CD14-positive monocyte (primary cell): ENCODE data around the gene NMU. TPM values are rescaled to one million over a fixed set of nuclear protein-coding genes. Genes with fewer than 3 reads are reported as not detected.
A peak's percentile ranks its signal among the peaks of the same experiment; 100 is the strongest.

Experiments used
- DNase-seq, 3 donors: peaks; one replicate each; pipeline ENCODE4 v3.0.0-alpha.2; 2011 to 2022
- H2AFZ ChIP-seq: 2 replicates; pipeline ENCODE4 v1.6.0; 2012; ENCODE audit warnings: mild to moderate bottlenecking, low read depth, low read length, inconsistent platforms; ENCODE audit not compliant: insufficient read depth, poor library complexity, severe bottlenecking
- H3K27ac ChIP-seq, 2 donors: 1 replicate in 1 of 2; 2 replicates in 1 of 2; pipeline ENCODE4 v1.5.1; 2012 to 2013; ENCODE audit warnings: low read length in 2 of 2, control low read depth in 1 of 2, inconsistent platforms in 1 of 2, low read depth in 1 of 2, mild to moderate bottlenecking in 1 of 2
- H3K27me3 ChIP-seq, 2 donors: one replicate each; pipeline versions ENCODE4 v1.6.0 to v1.6.1; 2011 to 2013; ENCODE audit warnings: low read length in 2 of 2; ENCODE audit not compliant: control insufficient read depth in 2 of 2, insufficient read depth in 2 of 2
- H3K36me3 ChIP-seq, 2 donors: replicated peaks in 1 of 2; 1 replicate in 1 of 2; 2 replicates in 1 of 2; pipeline versions ENCODE4 v1.5.1 to v1.6.1; 2012 to 2013; ENCODE audit warnings: low read length in 2 of 2, control low read depth in 1 of 2, inconsistent platforms in 1 of 2, mild to moderate bottlenecking in 1 of 2; ENCODE audit not compliant: insufficient read depth in 2 of 2, control insufficient read depth in 1 of 2
- H3K4me1 ChIP-seq, 2 donors: 1 replicate in 1 of 2; 2 replicates in 1 of 2; pipeline versions ENCODE4 v1.5.1 to v1.6.1; 2012 to 2013; ENCODE audit warnings: low read length in 2 of 2, control low read depth in 1 of 2, inconsistent platforms in 1 of 2, mild to moderate bottlenecking in 1 of 2, moderate library complexity in 1 of 2; ENCODE audit not compliant: insufficient read depth in 2 of 2, control insufficient read depth in 1 of 2
- H3K4me2 ChIP-seq: replicated peaks from 2 replicates; pipeline ENCODE3; 2012; ENCODE audit warnings: low read length, moderate library complexity, mild to moderate bottlenecking; ENCODE audit not compliant: poor library complexity, severe bottlenecking; ENCODE audit errors: extremely low read depth
- H3K4me3 ChIP-seq, 3 experiments: fragments of 200-600 bp in 1 of 3; sonication (generic) in 1 of 3; replicated peaks in 1 of 3; 1 replicate in 2 of 3; 2 replicates in 1 of 3; pipeline ENCODE4 v1.5.1; 2011 to 2013; ENCODE audit warnings: low read length in 3 of 3, mild to moderate bottlenecking in 3 of 3, control low read depth in 2 of 3, low read depth in 2 of 3, inconsistent platforms in 1 of 3, moderate library complexity in 1 of 3
- H3K79me2 ChIP-seq: 2 replicates; pipeline ENCODE4 v1.6.0; 2012; ENCODE audit warnings: mild to moderate bottlenecking, control low read depth, inconsistent platforms, low read length, moderate library complexity; ENCODE audit not compliant: insufficient read depth
- H3K9ac ChIP-seq: 2 replicates; pipeline ENCODE4 v1.6.0; 2017; ENCODE audit warnings: low read length, mild to moderate bottlenecking; ENCODE audit not compliant: insufficient read depth, poor library complexity, severe bottlenecking
- H3K9me3 ChIP-seq, 2 donors: replicated peaks in 1 of 2; 1 replicate in 1 of 2; 2 replicates in 1 of 2; pipeline versions ENCODE4 v1.5.1 to v1.6.1; 2012 to 2013; ENCODE audit warnings: low read length in 2 of 2, control low read depth in 1 of 2; ENCODE audit not compliant: control insufficient read depth in 1 of 2, insufficient read depth in 1 of 2
- H4K20me1 ChIP-seq: 2 replicates; pipeline ENCODE4 v1.6.0; 2012; ENCODE audit warnings: mild to moderate bottlenecking, low read length, control low read depth, moderate library complexity; ENCODE audit not compliant: insufficient read depth
- H3K27ac Mint-ChIP-seq, 7 donors: one replicate each; pipeline ENCODE4 v1.8.0; 2020; ENCODE audit warnings: mild to moderate bottlenecking in 7 of 7, mixed read lengths in 7 of 7, moderate library complexity in 6 of 7, inconsistent platforms in 2 of 7
- H3K27me3 Mint-ChIP-seq, 3 donors: one replicate each; pipeline ENCODE4 v1.8.0; 2021 to 2022; ENCODE audit warnings: low read depth in 3 of 3, mild to moderate bottlenecking in 3 of 3, mixed read lengths in 3 of 3, moderate library complexity in 3 of 3, inconsistent platforms in 1 of 3
- H3K36me3 Mint-ChIP-seq, 2 donors: one replicate each; pipeline ENCODE4 v1.8.0; 2020; ENCODE audit warnings: mixed read lengths in 2 of 2, inconsistent platforms in 1 of 2, mild to moderate bottlenecking in 1 of 2
- H3K4me1 Mint-ChIP-seq: one replicate; pipeline ENCODE4 v1.8.0; 2020; ENCODE audit warnings: mild to moderate bottlenecking, mixed read lengths
- H3K4me3 Mint-ChIP-seq, 2 donors: one replicate each; pipeline ENCODE4 v1.8.0; 2020; ENCODE audit warnings: mild to moderate bottlenecking in 2 of 2, mixed read lengths in 2 of 2, moderate library complexity in 1 of 2
- H3K9me3 Mint-ChIP-seq, 7 donors: one replicate each; pipeline ENCODE4 v1.8.0; 2020 to 2022; ENCODE audit warnings: mixed read lengths in 7 of 7, mild to moderate bottlenecking in 6 of 7, moderate library complexity in 6 of 7, inconsistent platforms in 2 of 7
- WGBS: methylation state at CpG from one replicate; pipeline ENCODE4 v1.1.5; 2013; ENCODE audit warnings: missing lambda C conversion rate; ENCODE audit not compliant: insufficient coverage; 5-methylcytosine and 5-hydroxymethylcytosine counted together
- intact Hi-C, 2 donors: fragments of 100-400 bp; cut with micrococcal nuclease; formaldehyde crosslinking; loops; one replicate each; pipeline versions ENCODE4 v1.15.0 to v1.15.1; 2023
- polyA plus RNA-seq, 3 donors: library from polyadenylated mRNA; depleted of rRNA in 1 of 3; unstranded in 2 of 3; stranded (reverse) in 1 of 3; fragments of 300-500 nt in 2 of 3; fragments of >200 nt in 1 of 3; fragmentation: Illumina TruSeq in 2 of 3; gene quantifications; 1 replicate in 2 of 3; 2 replicates in 1 of 3; pipeline ENCODE4 v1.2.3, GENCODE V29; 2012 to 2021
- TF ChIP-seq, protein P1 (sequence below): fragments of 200-600 bp; IDR thresholded peaks from one replicate; pipeline ENCODE4 v1.8.0; 2022; ENCODE audit warnings: antibody characterized with exemption, mild to moderate bottlenecking

The NMU gene
- polyA plus RNA-seq, 3 donors: not detected

DNA sequence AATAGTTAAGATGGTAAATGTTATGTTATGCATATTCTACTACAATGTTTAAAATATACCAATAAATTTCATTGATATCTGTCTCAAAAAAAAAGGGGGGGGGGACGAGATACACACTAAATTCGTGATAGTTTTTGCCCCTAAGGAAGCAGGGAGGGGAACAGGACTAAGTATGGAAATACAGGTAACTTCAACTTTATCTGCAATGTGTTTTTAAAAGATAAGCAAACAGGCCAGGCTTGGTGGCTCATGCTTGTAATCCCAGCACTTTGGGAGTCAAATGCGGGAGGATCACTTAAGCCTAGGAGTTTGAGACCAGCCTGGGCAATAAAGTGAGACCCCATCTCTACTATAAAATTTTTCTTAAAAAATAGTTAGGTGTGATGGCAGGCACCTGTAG lies 76.0 kb downstream of the NMU start:
- Histone ChIP-seq H3K9ac (no peak overlapping the region), H3K27ac (no peak overlapping the region), H3K79me2 (no peaks in the 10 kb centered on the region), H2AFZ (no peak overlapping the region), H4K20me1 (no peaks in the 10 kb centered on the region), H3K36me3 (no peaks in the 10 kb centered on the region), H3K4me2 (no peak overlapping the region), H3K4me3 (no peak overlapping the region), H3K4me1 (peaks cover 0 to 15% of the 10 kb centered on the region in 2 donors), H3K9me3 (no peaks in the 10 kb centered on the region), H3K27me3 (no peaks in the 10 kb centered on the region)
- Mint-ChIP-seq H3K27me3 (peaks cover 1 to 7% (median 3%) of the 10 kb centered on the region in 3 donors), H3K4me3 (no peak overlapping the region), H3K27ac (no peak overlapping the region), H3K36me3 (no peaks in the 10 kb centered on the region), H3K9me3 (peaks cover 0 to 10% (median 3%) of the 10 kb centered on the region in 7 donors), H3K4me1 (peaks cover 8% of the 10 kb centered on the region)
- intact Hi-C loops: no loop called here
- no CpG with 5 or more reads among the region's 3 CpGs for WGBS
- no peak for DNase-seq
- TF ChIP-seq, protein P1, sequence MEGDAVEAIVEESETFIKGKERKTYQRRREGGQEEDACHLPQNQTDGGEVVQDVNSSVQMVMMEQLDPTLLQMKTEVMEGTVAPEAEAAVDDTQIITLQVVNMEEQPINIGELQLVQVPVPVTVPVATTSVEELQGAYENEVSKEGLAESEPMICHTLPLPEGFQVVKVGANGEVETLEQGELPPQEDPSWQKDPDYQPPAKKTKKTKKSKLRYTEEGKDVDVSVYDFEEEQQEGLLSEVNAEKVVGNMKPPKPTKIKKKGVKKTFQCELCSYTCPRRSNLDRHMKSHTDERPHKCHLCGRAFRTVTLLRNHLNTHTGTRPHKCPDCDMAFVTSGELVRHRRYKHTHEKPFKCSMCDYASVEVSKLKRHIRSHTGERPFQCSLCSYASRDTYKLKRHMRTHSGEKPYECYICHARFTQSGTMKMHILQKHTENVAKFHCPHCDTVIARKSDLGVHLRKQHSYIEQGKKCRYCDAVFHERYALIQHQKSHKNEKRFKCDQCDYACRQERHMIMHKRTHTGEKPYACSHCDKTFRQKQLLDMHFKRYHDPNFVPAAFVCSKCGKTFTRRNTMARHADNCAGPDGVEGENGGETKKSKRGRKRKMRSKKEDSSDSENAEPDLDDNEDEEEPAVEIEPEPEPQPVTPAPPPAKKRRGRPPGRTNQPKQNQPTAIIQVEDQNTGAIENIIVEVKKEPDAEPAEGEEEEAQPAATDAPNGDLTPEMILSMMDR: no peak

DNA sequence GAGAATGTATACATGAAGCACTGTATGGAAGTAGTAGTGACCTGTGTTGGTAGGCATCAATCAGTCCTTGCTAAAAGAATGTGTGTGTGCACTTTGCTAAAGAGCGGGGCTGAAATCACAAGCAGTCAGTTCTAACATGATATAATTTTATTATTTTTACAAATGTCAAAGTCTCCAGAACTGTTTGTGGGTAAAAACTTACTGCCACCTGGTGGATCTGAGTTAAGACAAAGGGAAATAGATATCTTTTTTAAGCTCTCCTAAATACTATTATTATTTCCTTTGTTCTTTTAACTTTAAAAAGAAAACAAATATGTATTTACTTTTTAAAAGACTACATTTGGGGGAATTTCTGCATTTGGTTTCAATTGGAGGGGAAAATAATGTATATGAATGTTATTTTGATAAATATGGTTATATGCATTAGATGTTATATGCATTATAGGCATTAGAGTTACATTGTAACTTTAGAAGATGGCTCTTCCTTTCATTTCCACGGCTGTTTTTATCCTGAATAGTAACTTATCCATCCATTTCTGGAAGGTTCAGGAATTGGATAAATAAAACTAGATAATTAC lies 81.6 kb downstream of the NMU start:
- H3K36me3 ChIP-seq: no peaks in the 10 kb centered on the region
- TF ChIP-seq, protein P1: peak; percentile 44
- peaks cover 5 to 17% (median 8%) of the 10 kb centered on the region in 3 donors for H3K27me3 Mint-ChIP-seq
- no peak overlapping the region for H3K27ac Mint-ChIP-seq
- no peak overlapping the region for H3K4me3 ChIP-seq
- H3K4me1 Mint-ChIP-seq: no peaks in the 10 kb centered on the region
- H3K9ac ChIP-seq: no peak overlapping the region
- H4K20me1 ChIP-seq: no peaks in the 10 kb centered on the region
- no peaks in the 10 kb centered on the region for H3K9me3 ChIP-seq
- intact Hi-C loops: no loop called here
- no peaks in the 10 kb centered on the region for H3K79me2 ChIP-seq
- no peaks in the 10 kb centered on the region for H3K36me3 Mint-ChIP-seq
- H3K9me3 Mint-ChIP-seq: peaks cover 4 to 16% (median 8%) of the 10 kb centered on the region in 7 donors
- H3K4me3 Mint-ChIP-seq: no peak overlapping the region
- H3K27ac ChIP-seq: no peak overlapping the region
- H2AFZ ChIP-seq: no peak overlapping the region
- no peaks in the 10 kb centered on the region for H3K4me1 ChIP-seq
- H3K4me2 ChIP-seq: no peak overlapping the region
- peaks cover 0 to 2% of the 10 kb centered on the region in 2 donors for H3K27me3 ChIP-seq
- no CpG with 5 or more reads among the region's 2 CpGs for WGBS
- no peak for DNase-seq
